Measurements from ENCODE around the gene OPRL1.

Gene OPRL1

DNA sequence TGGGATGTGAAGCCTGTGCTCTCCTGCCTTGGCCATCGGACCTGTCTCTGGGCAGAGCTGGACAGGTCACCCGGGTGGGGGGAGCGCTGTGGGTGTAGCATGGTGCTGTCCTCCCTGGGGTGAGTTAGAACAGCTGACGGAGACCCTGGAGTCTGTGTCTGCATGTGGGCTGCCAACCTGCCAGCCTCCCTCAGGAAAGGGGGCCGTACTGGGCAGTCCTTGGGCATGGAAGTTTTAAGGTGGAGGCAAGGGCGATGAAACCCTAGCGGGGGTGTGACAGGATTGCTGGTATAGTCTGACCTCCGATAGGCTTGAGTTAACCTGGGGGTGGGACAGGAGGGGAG lies 32.9 kb upstream of the OPRL1 start:
- H3K4me3 ChIP-seq (ENCODE audit: low read depth in 1 of 2, low read length in 1 of 2) = no peak overlapping the region
- peaks cover 99% of the 10 kb centered on the region for H3K27me3 ChIP-seq
- TF ChIP-seq, protein P1, sequence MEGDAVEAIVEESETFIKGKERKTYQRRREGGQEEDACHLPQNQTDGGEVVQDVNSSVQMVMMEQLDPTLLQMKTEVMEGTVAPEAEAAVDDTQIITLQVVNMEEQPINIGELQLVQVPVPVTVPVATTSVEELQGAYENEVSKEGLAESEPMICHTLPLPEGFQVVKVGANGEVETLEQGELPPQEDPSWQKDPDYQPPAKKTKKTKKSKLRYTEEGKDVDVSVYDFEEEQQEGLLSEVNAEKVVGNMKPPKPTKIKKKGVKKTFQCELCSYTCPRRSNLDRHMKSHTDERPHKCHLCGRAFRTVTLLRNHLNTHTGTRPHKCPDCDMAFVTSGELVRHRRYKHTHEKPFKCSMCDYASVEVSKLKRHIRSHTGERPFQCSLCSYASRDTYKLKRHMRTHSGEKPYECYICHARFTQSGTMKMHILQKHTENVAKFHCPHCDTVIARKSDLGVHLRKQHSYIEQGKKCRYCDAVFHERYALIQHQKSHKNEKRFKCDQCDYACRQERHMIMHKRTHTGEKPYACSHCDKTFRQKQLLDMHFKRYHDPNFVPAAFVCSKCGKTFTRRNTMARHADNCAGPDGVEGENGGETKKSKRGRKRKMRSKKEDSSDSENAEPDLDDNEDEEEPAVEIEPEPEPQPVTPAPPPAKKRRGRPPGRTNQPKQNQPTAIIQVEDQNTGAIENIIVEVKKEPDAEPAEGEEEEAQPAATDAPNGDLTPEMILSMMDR (IDR thresholded peaks at IDR 0.05) = no peak
- peaks cover 4 to 16% of the 10 kb centered on the region in 2 experiments for H3K4me1 ChIP-seq (ENCODE audit: control insufficient read depth in 1 of 2, insufficient read depth in 1 of 2, low read depth in 1 of 2, low read length in 1 of 2)
- no peaks in the 10 kb centered on the region for H3K36me3 ChIP-seq
- no peaks in the 10 kb centered on the region for H3K9me3 ChIP-seq
- no peak overlapping the region for H3K27ac ChIP-seq

DNA sequence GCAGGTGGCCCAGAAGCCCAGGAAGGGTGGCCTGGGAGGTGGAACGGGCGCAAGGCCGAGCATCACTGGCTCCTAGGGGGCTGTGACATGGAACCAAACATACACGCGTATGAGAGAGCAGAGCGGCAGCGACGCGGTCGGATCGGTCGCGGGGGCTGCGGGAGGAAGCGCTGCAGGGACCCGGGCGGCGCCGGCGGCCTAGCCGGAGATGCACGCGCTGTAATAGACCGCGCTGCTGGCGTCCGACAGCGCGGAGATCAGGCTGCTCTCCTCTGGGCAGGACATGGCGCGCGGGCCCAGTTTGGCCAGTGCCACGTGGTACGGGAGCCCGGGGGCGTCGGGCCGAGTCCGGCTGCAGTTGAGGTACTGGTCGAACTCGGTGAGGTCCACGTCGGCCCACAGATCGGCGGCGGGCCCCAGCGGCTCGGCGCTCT lies 31.9 kb upstream of the OPRL1 start:
- H3K9me3 ChIP-seq = no peaks in the 10 kb centered on the region
- no peak overlapping the region for H3K4me3 ChIP-seq (ENCODE audit: low read depth in 1 of 2, low read length in 1 of 2)
- peaks cover 0 to 10% of the 10 kb centered on the region in 2 experiments for H3K4me1 ChIP-seq (ENCODE audit: control insufficient read depth in 1 of 2, insufficient read depth in 1 of 2, low read depth in 1 of 2, low read length in 1 of 2)
- no peaks in the 10 kb centered on the region for H3K36me3 ChIP-seq
- H3K27ac ChIP-seq = no peak overlapping the region
- TF ChIP-seq, protein P1 (IDR thresholded peaks at IDR 0.05) = no peak
- peaks cover 100% of the 10 kb centered on the region for H3K27me3 ChIP-seq

- Histone ChIP-seq H3K27ac (no peak overlapping the region), H3K27me3 (peaks cover 100% of the 10 kb centered on the region), H3K4me3 (ENCODE audit: low read depth in 1 of 2, low read length in 1 of 2) (no peak overlapping the region), H3K9me3 (no peaks in the 10 kb centered on the region), H3K4me1 (ENCODE audit: control insufficient read depth in 1 of 2, insufficient read depth in 1 of 2, low read depth in 1 of 2, low read length in 1 of 2) (peaks cover 0 to 10% of the 10 kb centered on the region in 2 experiments), H3K36me3 (no peaks in the 10 kb centered on the region)
- TF ChIP-seq, protein P1 (IDR thresholded peaks at IDR 0.05) = no peak
These were observed 31.4 kb upstream of the OPRL1 start for GRCh38 chr20:64048402-64049044.

DNA sequence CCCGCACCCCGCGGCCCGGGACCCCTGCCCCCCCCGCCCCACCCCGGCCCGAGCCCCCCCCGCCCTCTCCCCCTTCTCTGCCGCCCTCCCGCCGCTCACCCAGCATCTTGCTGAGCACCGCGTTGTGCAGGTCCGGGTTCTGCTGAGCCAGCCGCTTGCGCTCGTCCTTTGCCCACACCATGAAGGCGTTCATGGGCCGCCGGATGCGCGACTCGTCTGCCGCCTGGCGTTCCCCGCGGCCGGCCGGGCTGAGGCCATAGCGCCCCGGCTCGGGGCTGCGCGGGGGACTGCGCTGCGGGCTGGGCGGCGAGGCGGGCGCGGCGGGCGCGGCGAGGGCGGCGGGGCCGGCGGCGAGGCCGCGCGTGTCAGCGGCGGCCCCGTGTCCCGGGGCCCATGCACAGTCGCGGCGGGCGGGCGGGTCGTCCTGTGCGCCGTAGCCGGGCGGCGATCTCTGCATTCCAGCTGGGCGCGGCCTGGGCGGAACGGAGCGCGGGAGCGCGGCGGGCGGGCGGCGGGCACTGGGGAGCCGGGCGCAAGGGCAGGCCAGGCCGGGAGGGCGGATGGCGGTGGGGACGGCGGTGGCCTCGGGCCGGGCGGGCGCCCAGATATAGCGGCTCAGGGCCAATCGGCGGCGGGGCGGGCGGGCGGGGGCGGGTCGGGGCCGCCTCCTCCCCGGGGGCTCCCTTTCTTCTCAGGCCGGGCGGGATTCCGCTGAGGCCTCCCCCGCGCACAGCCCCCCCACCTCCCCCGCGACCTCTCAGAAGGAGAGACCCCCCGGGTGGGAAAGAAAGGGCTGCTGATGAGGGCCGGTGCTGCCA lies 30.6 kb upstream of the OPRL1 start, which contains the start of gene SOX18:
TSS of gene SOX18 (minus strand) at position 580 of the 818 bp plus-strand sequence. CDS start at position 457, 123 bp downstream.
- no peaks in the 10 kb centered on the region for H3K36me3 ChIP-seq
- H3K4me3 ChIP-seq (ENCODE audit: low read depth in 1 of 2, low read length in 1 of 2) = no peak within 1 kb of the TSS
- no peaks in the 10 kb centered on the region for H3K9me3 ChIP-seq
- TF ChIP-seq, protein P1 (IDR thresholded peaks at IDR 0.05) = no peak
- H3K27me3 ChIP-seq = peaks cover 100% of the 10 kb centered on the region
- H3K27ac ChIP-seq = no peak within 1 kb of the TSS
- H3K4me1 ChIP-seq (ENCODE audit: control insufficient read depth in 1 of 2, insufficient read depth in 1 of 2, low read depth in 1 of 2, low read length in 1 of 2) = peaks cover 7 to 17% of the 10 kb centered on the region in 2 experiments

- H3K4me3 ChIP-seq (ENCODE audit: low read depth in 1 of 2, low read length in 1 of 2) = no peak overlapping the region
- no peaks in the 10 kb centered on the region for H3K9me3 ChIP-seq
These were observed 30.0 kb upstream of the OPRL1 start for GRCh38 chr20:64049878-64050260.

More at GRCh38 chr20:64049878-64050260, 30.0 kb upstream of the OPRL1 start:
- TF ChIP-seq, protein P1 (IDR thresholded peaks at IDR 0.05) = no peak
- H3K36me3 ChIP-seq = no peaks in the 10 kb centered on the region
- H3K4me1 ChIP-seq (ENCODE audit: control insufficient read depth in 1 of 2, insufficient read depth in 1 of 2, low read depth in 1 of 2, low read length in 1 of 2) = peaks cover 10 to 20% of the 10 kb centered on the region in 2 experiments
- H3K27ac ChIP-seq = no peak overlapping the region
- peaks cover 98% of the 10 kb centered on the region for H3K27me3 ChIP-seq

Measured in neutrophil (primary cell).